Hepatocyte (in vitro differentiated cells): Measurements from ENCODE around the gene KRTAP10-7. TPM values are rescaled to one million over a fixed set of nuclear protein-coding genes. Genes with fewer than 3 reads are reported as not detected.

Experiments used
- DNase-seq: peaks from one replicate; pipeline ENCODE4 v3.0.0-alpha.2; 2016; ENCODE audit warnings: low spot score
- H2AFZ ChIP-seq: fragments of 200-600 bp; sonication (generic); 2 replicates; pipeline ENCODE4 v1.6.0; 2016; ENCODE audit warnings: antibody characterized with exemption, mild to moderate bottlenecking
- H3K27ac ChIP-seq: fragments of 200-600 bp; sonication (generic); 2 replicates; pipeline ENCODE4 v1.5.1; 2016; ENCODE audit warnings: mild to moderate bottlenecking
- H3K27me3 ChIP-seq: fragments of 200-600 bp; sonication (generic); 2 replicates; pipeline ENCODE4 v1.6.1; 2016
- H3K36me3 ChIP-seq: fragments of 200-600 bp; sonication (generic); replicated peaks from 2 replicates; pipeline ENCODE4 v1.5.1; 2016; ENCODE audit warnings: low read depth; ENCODE audit not compliant: insufficient read depth
- H3K4me1 ChIP-seq: fragments of 200-600 bp; sonication (generic); 2 replicates; pipeline ENCODE4 v1.5.1; 2016; ENCODE audit warnings: mild to moderate bottlenecking, moderate library complexity; ENCODE audit not compliant: insufficient read depth
- H3K4me2 ChIP-seq: fragments of 200-600 bp; sonication (generic); 2 replicates; pipeline ENCODE4 v1.6.0; 2016
- H3K4me3 ChIP-seq: fragments of 200-600 bp; sonication (generic); 2 replicates; pipeline ENCODE4 v1.5.1; 2016; ENCODE audit warnings: mild to moderate bottlenecking
- H3K79me2 ChIP-seq: fragments of 200-600 bp; sonication (generic); 2 replicates; pipeline ENCODE4 v1.6.0; 2017; ENCODE audit warnings: mild to moderate bottlenecking
- H3K9me2 ChIP-seq: fragments of 200-600 bp; sonication (generic); replicated peaks from 2 replicates; pipeline ENCODE4 v1.6.0; 2017; ENCODE audit warnings: mild to moderate bottlenecking; ENCODE audit not compliant: insufficient read depth
- H3K9me3 ChIP-seq: fragments of 200-600 bp; sonication (generic); 2 replicates; pipeline ENCODE4 v1.5.1; 2016; ENCODE audit warnings: low read depth, mild to moderate bottlenecking
- H4K20me1 ChIP-seq: fragments of 200-600 bp; sonication (generic); 2 replicates; pipeline ENCODE4 v1.6.0; 2016; ENCODE audit warnings: mild to moderate bottlenecking; ENCODE audit not compliant: insufficient read depth, poor library complexity, severe bottlenecking
- EZH2 ChIP-seq: fragments of 200-600 bp; sonication (generic); IDR thresholded peaks from 2 replicates; pipeline ENCODE4 v1.6.1; 2016; ENCODE audit warnings: antibody characterized with exemption, mild to moderate bottlenecking, borderline replicate concordance
- EZH2phosphoT487 ChIP-seq: fragments of 200-600 bp; sonication (generic); IDR thresholded peaks from one replicate; pipeline ENCODE4 v1.6.1; 2018; ENCODE audit warnings: antibody characterized with exemption, mild to moderate bottlenecking, low read depth, moderate library complexity; ENCODE audit not compliant: unreplicated experiment, severe bottlenecking
- WGBS: methylation state at CpG from one replicate; pipeline ENCODE4 v1.1.6; 2016; ENCODE audit warnings: low lambda C conversion rate; ENCODE audit errors: missing lambda C conversion rate; 5-methylcytosine and 5-hydroxymethylcytosine counted together
- polyA plus RNA-seq: library from polyadenylated mRNA; unstranded; fragments of >200 nt; fragmentation: Nextera tagmentation; extraction: Ambion mirVana; gene quantifications from 2 replicates; pipeline ENCODE4 v1.2.1, GENCODE V29; 2016
- total RNA-seq: library from RNA; depleted of rRNA; stranded (reverse); fragments of >200 nt; gene quantifications from 2 replicates; pipeline ENCODE4 v1.2.3, GENCODE V29; 2014
- TF ChIP-seq, protein P1 (sequence below): fragments of 200-600 bp; sonication (generic); IDR thresholded peaks from 2 replicates; pipeline ENCODE4 v1.5.1; 2016; ENCODE audit warnings: antibody characterized with exemption, mild to moderate bottlenecking; ENCODE audit not compliant: poor library complexity

Gene KRTAP10-7
- total and polyA plus RNA-seq, 2 experiments from 2014 or later: not detected

DNA sequence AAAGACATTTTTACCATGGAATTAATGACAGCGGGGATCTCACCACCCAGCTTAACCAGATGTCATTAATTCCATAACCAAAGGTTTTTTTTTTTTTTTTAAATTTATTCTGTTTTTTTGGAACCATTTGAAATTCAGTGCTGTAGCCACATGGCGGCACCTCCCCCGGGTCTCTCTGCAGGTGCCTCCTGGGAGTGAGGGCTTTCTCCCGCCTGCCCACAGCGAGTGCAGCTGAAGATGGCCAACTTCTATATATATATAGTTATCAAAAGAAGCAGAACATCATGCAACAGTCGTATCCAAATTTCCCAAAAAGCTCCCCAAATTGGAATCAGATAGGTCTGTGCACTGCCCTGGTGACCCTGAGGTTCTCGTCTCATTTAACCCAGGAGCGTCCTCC lies 15.1 kb downstream of the KRTAP10-7 start:
- H3K9me3 ChIP-seq: no peaks in the 10 kb centered on the region
- no peaks in the 10 kb centered on the region for H3K27me3 ChIP-seq
- TF ChIP-seq EZH2phosphoT487 (no peak), EZH2 (no peak)
- TF ChIP-seq, protein P1, sequence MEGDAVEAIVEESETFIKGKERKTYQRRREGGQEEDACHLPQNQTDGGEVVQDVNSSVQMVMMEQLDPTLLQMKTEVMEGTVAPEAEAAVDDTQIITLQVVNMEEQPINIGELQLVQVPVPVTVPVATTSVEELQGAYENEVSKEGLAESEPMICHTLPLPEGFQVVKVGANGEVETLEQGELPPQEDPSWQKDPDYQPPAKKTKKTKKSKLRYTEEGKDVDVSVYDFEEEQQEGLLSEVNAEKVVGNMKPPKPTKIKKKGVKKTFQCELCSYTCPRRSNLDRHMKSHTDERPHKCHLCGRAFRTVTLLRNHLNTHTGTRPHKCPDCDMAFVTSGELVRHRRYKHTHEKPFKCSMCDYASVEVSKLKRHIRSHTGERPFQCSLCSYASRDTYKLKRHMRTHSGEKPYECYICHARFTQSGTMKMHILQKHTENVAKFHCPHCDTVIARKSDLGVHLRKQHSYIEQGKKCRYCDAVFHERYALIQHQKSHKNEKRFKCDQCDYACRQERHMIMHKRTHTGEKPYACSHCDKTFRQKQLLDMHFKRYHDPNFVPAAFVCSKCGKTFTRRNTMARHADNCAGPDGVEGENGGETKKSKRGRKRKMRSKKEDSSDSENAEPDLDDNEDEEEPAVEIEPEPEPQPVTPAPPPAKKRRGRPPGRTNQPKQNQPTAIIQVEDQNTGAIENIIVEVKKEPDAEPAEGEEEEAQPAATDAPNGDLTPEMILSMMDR: no peak
- no peak overlapping the region for H2AFZ ChIP-seq
- H4K20me1 ChIP-seq: no peaks in the 10 kb centered on the region
- H3K79me2 ChIP-seq: no peaks in the 10 kb centered on the region
- H3K36me3 ChIP-seq: no peaks in the 10 kb centered on the region
- WGBS: 87% methylated on average over 8 of the region's 8 CpGs
- H3K4me3 ChIP-seq: no peak overlapping the region
- H3K4me2 ChIP-seq: no peak overlapping the region
- no peaks in the 10 kb centered on the region for H3K9me2 ChIP-seq
- H3K4me1 ChIP-seq: no peaks in the 10 kb centered on the region
- no peak overlapping the region for H3K27ac ChIP-seq
- no peak for DNase-seq

DNA sequence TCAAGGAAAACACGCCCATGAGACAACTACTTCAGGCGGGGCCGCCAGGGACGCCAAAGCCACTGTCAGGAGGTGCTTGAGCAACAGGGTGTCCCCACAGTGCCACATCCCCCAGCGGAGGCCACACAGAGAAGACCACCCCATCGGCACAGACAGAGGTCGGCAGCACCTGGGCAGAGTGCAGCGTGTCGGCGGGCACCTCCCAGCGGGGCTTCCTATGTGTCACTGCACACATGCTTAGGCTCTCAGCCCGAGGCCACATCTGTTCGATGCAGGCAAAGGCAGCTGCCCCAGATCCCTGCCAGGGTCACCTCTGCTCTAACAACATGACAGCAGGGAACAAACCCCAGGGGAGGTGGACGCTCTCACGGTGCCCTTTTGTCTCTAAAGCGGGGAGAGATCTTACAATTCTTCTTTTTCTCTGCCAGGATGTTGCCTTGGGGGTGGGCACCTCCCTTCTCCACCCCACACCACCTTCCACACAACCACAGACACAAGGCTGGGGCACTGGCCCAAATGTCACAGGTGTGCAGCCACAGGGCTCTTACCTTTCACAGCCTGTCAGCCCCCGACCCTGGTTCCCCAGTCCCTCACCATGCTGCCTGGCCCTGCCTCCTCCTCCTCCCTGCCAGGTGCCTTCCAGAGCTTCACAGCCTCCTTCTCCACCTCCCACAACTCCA lies 15.7 kb downstream of the KRTAP10-7 start:
- Histone ChIP-seq H3K4me1 (no peaks in the 10 kb centered on the region), H3K36me3 (no peaks in the 10 kb centered on the region), H3K4me3 (no peak overlapping the region), H3K4me2 (no peak overlapping the region), H3K9me2 (no peaks in the 10 kb centered on the region), H2AFZ (no peak overlapping the region), H3K79me2 (no peaks in the 10 kb centered on the region), H3K27ac (no peak overlapping the region), H3K9me3 (no peaks in the 10 kb centered on the region), H3K27me3 (no peaks in the 10 kb centered on the region), H4K20me1 (no peaks in the 10 kb centered on the region)
- DNase-seq: no peak
- no peak for TF ChIP-seq EZH2
- TF ChIP-seq EZH2phosphoT487: no peak
- TF ChIP-seq, protein P1: no peak
- WGBS: 89% methylated on average over 17 of the region's 17 CpGs

DNA sequence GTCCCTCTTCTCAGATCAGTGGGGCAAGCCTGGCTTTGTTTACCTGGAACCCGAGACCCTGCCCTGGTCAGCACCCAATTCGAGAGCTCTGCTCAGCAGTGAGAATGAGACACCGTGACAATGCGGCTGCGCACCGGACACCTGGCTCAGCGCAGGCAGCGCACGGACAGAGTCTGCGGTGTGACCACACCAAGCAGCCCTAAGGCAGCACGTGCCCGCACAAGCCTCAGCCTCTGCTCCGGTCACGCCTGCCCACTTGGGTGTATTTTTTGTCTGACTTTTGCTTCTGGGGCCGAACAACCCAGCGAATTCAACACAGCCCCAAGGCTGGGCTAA lies 16.2 kb downstream of the KRTAP10-7 start:
- Histone ChIP-seq H3K4me1 (no peaks in the 10 kb centered on the region), H3K36me3 (no peaks in the 10 kb centered on the region), H3K27ac (no peak overlapping the region), H3K9me2 (no peaks in the 10 kb centered on the region), H2AFZ (no peak overlapping the region), H3K9me3 (no peaks in the 10 kb centered on the region), H4K20me1 (no peaks in the 10 kb centered on the region), H3K27me3 (no peaks in the 10 kb centered on the region), H3K4me2 (no peak overlapping the region), H3K4me3 (no peak overlapping the region), H3K79me2 (no peaks in the 10 kb centered on the region)
- TF ChIP-seq, protein P1: no peak
- TF ChIP-seq EZH2phosphoT487 (no peak), EZH2 (no peak)
- no peak for DNase-seq
- WGBS: 86% methylated on average over 16 of the region's 16 CpGs
